ENCODE results near the gene NUP160. TPM values are rescaled to one million over a fixed set of nuclear protein-coding genes. Genes with fewer than 3 reads are reported as not detected.

NUP160 gene
- total and polyA plus RNA-seq, 10 of the 15 experiments (the other 5 are each of a cell fraction or from before 2014, with no cell fraction given), result 24.0 to 87.6 (median 54.6) TPM

DNA sequence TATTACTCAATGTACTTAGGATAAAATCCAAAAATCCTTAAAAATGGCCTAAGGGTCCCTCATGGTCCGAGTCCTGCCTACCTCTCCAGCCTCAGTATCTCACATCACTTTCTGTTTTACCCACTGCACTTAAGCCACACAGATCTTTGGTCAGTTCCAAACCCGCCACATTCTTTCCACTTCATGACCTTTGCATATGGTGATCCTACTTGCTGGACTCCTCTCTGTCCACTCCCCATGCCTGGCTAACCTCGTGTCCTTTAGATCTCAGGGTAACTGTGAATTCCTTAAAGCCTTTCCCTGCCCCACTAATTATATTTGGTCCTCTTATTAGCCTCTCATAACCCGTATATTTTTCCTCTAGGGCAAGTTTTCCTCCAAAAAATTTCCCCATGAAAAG lies 1.2 kb downstream of the NUP160 start (continued):
- TF ChIP-seq, protein P1, sequence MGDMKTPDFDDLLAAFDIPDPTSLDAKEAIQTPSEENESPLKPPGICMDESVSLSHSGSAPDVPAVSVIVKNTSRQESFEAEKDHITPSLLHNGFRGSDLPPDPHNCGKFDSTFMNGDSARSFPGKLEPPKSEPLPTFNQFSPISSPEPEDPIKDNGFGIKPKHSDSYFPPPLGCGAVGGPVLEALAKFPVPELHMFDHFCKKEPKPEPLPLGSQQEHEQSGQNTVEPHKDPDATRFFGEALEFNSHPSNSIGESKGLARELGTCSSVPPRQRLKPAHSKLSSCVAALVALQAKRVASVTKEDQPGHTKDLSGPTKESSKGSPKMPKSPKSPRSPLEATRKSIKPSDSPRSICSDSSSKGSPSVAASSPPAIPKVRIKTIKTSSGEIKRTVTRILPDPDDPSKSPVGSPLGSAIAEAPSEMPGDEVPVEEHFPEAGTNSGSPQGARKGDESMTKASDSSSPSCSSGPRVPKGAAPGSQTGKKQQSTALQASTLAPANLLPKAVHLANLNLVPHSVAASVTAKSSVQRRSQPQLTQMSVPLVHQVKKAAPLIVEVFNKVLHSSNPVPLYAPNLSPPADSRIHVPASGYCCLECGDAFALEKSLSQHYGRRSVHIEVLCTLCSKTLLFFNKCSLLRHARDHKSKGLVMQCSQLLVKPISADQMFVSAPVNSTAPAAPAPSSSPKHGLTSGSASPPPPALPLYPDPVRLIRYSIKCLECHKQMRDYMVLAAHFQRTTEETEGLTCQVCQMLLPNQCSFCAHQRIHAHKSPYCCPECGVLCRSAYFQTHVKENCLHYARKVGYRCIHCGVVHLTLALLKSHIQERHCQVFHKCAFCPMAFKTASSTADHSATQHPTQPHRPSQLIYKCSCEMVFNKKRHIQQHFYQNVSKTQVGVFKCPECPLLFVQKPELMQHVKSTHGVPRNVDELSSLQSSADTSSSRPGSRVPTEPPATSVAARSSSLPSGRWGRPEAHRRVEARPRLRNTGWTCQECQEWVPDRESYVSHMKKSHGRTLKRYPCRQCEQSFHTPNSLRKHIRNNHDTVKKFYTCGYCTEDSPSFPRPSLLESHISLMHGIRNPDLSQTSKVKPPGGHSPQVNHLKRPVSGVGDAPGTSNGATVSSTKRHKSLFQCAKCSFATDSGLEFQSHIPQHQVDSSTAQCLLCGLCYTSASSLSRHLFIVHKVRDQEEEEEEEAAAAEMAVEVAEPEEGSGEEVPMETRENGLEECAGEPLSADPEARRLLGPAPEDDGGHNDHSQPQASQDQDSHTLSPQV (IDR thresholded peaks at IDR 0.05), result no peak
- TF ChIP-seq, protein P2, sequence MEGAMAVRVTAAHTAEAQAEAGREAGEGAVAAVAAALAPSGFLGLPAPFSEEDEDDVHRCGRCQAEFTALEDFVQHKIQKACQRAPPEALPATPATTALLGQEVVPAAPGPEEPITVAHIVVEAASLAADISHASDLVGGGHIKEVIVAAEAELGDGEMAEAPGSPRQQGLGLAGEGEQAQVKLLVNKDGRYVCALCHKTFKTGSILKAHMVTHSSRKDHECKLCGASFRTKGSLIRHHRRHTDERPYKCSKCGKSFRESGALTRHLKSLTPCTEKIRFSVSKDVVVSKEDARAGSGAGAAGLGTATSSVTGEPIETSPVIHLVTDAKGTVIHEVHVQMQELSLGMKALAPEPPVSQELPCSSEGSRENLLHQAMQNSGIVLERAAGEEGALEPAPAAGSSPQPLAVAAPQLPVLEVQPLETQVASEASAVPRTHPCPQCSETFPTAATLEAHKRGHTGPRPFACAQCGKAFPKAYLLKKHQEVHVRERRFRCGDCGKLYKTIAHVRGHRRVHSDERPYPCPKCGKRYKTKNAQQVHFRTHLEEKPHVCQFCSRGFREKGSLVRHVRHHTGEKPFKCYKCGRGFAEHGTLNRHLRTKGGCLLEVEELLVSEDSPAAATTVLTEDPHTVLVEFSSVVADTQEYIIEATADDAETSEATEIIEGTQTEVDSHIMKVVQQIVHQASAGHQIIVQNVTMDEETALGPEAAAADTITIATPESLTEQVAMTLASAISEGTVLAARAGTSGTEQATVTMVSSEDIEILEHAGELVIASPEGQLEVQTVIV (IDR thresholded peaks at IDR 0.05; ENCODE audit: borderline replicate concordance, partially characterized antibody), result no peak
- TF ChIP-seq CHD1 (IDR thresholded peaks at IDR 0.05; ENCODE audit: low read depth, low read length), result no peak
- no peak for TF ChIP-seq NR2F1 (conservative IDR thresholded peaks at IDR 0.05)
- no peak for TF ChIP-seq IKZF2 (IDR thresholded peaks at IDR 0.05)

All from GM12878 (cell line).